NCI-H1092 (cell line): ENCODE results near the gene IGFLR1.
"Not testable (repeated sequence)": the region's sequence is repeated elsewhere in the genome, so short reads cannot be mapped to it uniquely, and the experiment has no call there.

Source experiments
- DNase-seq: peaks from one replicate; lab custom pipeline; 2025; lab: John Stamatoyannopoulos, UW

IGFLR1 gene

DNA sequence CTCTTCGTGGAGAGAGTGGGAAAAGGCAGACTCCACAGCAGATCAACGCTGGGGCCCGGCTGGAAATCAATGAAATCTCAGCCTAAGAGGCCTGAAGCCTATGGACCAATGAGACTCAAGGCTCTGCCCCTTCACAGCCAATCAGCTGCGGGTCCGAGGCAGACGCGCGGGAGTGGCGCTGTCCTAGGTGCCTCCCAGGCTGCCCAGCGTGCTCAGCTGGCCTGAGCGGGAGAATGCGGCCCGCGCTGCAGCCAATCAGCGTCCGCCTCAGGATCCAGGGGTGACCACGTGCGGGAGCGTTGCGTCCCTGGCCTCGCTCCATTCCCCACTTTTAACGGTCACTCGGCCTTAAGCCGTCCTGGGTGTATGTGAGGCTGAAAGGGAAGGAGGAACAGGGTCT, 38.0 kb downstream of the IGFLR1 start, which contains the start of gene ZBTB32:
TSS of gene ZBTB32 (plus strand) at position 341 of the 400 bp plus-strand sequence. CDS start 10,069 bp downstream, outside the sequence.
- DNase-seq: no peak

DNA sequence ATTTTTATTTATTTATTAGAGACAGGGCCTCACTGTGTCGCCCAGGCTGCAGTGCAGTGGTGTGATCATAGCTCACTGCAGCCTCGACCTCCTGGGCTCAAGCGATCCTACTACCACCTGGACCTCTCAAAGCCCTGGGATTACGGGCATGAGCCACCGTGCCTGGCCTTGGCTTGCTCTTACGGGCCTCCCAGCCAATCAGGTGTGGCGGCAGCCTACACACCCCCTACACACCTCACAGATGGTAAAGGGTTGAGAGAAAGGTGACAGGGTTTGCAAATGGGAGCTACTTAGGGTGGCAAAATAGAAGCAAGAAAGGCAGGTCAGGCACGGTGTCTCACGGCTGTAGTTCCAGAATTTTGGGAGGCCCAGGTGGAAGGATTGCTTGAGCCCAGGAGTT, 38.9 kb downstream of the IGFLR1 start:
- DNase-seq: no peak

DNA sequence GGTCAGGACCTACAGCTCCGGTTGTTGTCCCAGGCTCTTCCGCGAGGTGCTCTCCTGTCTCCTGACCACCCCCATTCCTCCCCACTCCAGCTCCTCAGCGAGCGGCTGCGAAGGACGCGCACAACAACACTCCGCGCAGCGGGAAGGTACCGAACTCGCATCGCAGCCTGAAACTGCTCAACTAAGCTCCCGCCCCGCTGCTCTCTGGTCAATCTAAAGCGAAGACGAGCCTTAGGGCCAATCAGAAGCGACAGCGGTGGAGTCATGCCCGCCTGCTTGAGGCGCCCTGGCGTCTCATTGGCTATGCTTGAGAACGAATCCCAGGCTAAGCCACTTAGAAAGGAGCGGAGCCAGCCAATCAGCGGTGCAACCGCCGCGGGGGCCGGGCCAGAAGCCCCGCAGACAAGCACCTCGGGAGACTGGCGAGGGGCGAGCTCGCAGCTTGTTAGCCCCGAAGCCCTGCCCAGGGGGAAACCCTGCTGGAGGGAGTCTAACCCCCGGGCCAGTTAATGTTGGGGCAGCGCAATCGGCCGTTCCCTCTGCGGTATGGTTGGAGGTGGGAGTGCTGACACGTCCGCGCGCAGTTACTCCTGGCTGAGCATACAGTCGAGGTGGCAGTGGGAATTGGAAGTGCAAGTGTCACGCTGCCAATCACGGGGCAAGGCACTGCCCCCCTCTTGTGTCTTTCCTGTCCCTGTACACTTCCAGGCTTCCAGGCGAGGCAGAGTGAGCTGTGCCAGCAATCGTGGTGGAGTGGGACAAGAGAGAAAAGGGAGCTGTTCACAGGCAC, 39.8 kb downstream of the IGFLR1 start:
- peak; percentile 96 for DNase-seq

DNA sequence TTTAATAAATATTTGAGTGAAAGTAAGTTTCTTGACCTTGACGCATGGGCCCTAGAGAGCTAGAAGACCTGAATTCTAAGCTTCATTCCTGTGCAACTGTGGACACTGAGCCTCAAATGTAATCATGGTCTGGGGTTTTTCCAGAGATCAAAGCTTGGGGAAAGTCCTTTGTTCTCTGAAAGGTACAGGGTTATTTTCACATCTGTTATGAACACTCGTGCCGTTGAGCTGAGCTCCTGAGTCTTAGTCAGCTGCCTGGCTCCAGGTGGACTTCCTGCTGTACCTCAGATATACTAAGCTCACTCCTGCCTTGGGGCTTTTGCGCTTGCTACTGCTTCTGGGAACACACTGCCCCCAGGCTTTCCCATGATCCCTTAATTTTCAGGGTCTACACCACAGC, 45.4 kb downstream of the IGFLR1 start:
- no peak for DNase-seq

DNA sequence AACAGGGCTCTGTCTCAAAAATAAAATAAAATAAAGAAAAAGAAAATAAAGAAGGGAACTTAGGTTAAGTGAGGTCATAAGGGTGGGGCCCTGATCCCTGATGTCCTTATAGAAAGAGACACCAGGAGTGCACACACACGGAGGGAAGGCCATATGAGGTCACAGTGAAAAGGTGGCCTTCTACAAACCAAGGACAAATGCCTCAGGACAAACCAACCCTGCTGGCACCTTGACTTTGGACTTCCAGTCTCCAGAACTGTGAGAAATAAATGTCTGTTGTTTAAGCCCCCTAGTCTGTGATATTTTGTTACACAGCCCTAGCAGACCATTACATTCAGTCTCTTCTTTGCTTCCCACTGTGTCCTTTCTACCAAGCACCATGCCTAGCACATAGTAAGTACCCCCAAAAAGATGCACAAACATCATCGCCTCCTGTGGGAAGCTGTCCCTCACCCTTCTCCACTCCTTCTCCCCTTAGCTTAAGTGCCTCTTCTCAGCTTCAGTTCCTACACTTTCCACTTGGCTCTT, 46.3 kb downstream of the IGFLR1 start:
- DNase-seq: no peak

DNA sequence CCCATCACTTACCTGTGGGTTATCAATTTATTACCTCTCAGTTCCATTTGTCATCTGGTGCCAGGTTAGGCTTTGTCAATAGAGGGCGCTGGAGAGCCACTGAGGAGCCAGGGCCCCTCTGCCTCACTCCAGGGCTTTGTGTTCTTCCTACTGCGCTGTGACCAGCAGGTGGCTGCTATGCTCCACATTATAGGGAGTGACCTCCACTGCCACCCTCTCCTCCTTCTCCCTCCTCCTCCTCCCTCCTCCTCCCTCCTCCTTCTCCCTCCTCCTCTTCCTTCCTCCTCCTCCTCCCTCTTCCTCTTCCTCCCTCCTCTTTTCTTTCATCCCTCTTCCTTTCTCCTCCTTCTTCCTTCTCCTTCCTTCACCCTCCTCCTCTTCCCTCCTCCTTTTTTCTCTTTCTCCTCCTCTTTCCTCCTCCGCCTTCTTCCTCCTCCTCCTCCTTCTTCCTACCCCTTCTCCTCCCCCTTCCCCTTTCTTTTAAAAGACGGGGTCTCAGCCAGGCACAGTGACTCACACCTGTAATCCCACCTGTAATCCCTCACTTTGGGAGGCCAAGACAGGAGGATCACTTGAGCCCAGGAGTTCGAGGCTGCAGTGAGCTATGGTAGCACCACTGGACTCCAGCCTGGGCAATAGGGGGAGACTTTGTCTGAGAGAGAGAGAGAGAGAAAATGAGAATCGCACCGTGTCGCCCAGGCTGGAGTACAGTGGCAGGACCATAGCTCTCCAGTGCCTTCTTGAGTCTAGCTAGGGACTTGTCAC, 48.2 kb downstream of the IGFLR1 start:
- DNase-seq: peak; percentile 82

DNA sequence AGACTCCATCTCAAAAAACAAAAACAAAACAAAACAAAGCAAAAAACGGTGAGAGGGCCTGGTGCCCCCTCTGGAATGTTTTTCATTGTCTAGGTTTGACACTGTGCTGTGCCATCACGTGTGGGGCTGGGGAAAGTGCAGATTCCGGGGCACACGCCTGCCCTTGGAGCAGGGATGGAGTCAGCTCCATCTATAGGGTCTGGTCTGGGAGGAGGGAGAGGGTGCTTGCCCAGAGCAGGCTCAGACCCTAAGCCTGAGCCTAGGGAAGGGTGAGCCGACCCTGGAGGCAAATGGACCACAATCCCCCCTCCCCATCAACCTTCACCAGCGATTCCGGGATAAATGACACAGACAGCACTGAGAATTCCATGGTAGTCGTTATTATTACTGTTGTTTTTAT, 48.8 kb downstream of the IGFLR1 start:
- DNase-seq: no peak

DNA sequence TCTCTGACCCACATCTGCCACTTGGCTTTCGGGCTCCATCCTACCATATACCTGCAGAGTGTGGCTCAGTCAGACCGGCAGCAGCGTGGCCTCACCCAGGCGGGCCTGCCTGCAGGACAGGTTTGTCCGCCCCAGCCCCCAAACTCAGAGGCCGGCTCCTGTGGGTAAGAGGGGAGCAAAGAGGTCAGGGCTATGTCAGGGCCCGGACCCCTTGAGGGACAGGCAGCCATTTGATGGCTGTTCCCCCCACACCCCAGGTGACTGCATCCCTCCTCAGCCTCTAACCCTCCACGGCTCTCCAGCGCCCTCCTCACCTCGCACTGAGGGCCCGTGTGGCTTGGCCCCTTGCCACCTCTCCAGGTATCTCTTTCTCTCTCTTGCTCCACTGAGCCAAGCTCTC, 50.2 kb downstream of the IGFLR1 start:
- DNase-seq: no peak

DNA sequence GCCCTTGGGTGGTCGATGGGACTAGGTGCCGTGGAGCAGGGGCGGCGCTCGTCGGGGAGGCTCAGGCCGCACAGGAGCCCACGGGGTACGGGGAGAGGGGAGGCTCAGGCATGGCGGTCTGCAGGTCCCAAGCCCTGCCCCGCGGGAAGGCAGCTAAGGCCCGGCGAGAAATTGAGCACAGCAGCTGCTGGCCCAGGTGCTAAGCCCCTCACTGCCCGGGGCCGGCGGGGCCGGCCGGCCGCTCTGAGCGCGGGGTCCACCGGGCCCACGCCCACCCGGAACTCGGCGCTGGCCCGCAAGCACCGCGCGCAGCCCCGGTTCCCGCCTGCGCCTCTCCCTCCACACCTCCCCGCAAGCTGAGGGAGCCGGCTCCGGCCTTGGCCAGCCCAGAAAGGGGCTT, 51.1 kb downstream of the IGFLR1 start:
- not testable (repeated sequence) for DNase-seq

DNA sequence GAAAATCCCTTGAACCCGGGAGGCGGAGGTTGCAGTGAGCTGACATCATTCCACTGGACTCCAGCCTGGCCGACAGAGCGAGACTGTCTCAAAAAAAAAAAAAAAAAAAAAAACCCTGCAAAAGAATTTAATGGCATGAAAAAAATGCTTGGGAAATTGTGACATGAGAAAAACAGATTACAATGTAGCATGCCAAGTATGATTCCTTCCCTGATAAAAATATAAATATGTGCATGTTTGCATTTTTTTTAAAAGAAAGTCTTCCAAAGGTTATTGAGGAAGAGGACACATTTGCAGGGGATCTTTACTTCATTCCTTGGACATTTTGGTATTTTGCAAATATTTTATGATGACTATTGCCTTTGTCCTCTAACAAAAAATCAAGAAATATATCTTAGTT, 52.4 kb downstream of the IGFLR1 start:
- DNase-seq: no peak
